OCI-LY3 (cell line): Measurements from ENCODE around the gene CYTH3.

Experiments
- CTCF ChIP-seq: fragments of 200-600, 300-600 bp; sonication (generic); IDR thresholded peaks from 2 replicates; pipeline ENCODE4 v1.5.1; 2014; ENCODE audit warnings: antibody characterized with exemption, low read length, low read depth
- EZH2phosphoT487 ChIP-seq: fragments of 200-600 bp; shearing (Covaris generic); IDR thresholded peaks from 2 replicates; pipeline ENCODE4 v1.6.1; 2018; ENCODE audit warnings: antibody characterized with exemption, mixed run types, low read depth

DNA sequence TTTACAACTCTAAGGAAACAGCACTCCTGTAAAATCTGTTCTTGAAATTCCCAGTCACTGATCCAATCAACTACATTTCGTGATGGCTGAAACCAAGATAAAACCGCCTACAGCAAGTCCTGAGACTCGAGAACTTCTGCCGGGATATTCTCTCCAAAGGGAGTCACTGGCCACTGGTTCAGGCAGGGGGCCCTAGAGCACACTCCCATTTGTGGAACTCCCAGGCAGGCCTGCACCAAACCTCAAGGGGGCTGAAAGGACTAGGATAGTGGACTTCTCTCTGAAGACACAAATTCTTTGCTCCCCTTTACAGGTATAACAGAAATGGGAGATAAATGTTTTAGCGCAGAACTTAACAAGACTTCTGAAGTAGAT lies 16.3 kb downstream of the CYTH3 start:
- no peak for TF ChIP-seq CTCF
- TF ChIP-seq EZH2phosphoT487, result no peak
